Epithelial cell of esophagus (primary cell): ENCODE data around the gene DR1.

Experiments used
- DNase-seq: peaks from one replicate; pipeline ENCODE4 v3.0.0; 2010; ENCODE audit warnings: low read depth
- H3K4me3 ChIP-seq: 2 replicates; pipeline ENCODE4 v1.5.1; 2011; ENCODE audit warnings: mild to moderate bottlenecking, low read length, control low read depth
- CTCF ChIP-seq: IDR thresholded peaks from 2 replicates; pipeline ENCODE4 v1.5.1; 2011; ENCODE audit warnings: low read depth, mild to moderate bottlenecking, low read length, control low read depth, inconsistent platforms; ENCODE audit not compliant: insufficient read depth; ENCODE audit errors: missing control alignments

DR1 gene

GRCh38 chr1:93317207-93317606 is 28.5 kb upstream of the DR1 start:
- no peak for TF ChIP-seq CTCF
- no peak overlapping the region for H3K4me3 ChIP-seq
- no peak for DNase-seq

- no peak overlapping the region for H3K4me3 ChIP-seq
- no peak for DNase-seq
- no peak for TF ChIP-seq CTCF
Observed at GRCh38 chr1:93317943-93318342, 27.8 kb upstream of the DR1 start.

- no peak overlapping the region for H3K4me3 ChIP-seq
- no peak for TF ChIP-seq CTCF
- no peak for DNase-seq
Observed at GRCh38 chr1:93321720-93322119, 24.0 kb upstream of the DR1 start.

GRCh38 chr1:93322349-93322748 is 23.4 kb upstream of the DR1 start:
- peak; percentile 93 for DNase-seq
- H3K4me3 ChIP-seq, result no peak overlapping the region
- no peak for TF ChIP-seq CTCF

GRCh38 chr1:93323185-93323820 is 22.4 kb upstream of the DR1 start:
- no peak for TF ChIP-seq CTCF
- no peak overlapping the region for H3K4me3 ChIP-seq
- no peak for DNase-seq

GRCh38 chr1:93324486-93325464 is 20.9 kb upstream of the DR1 start:
- peak; percentile 88 for DNase-seq
- peak overlapping the region; percentile 17 for H3K4me3 ChIP-seq
- no peak for TF ChIP-seq CTCF
